Memory B cell (primary cell): ENCODE results near the gene DEFB113.

Source experiments
- ATAC-seq: fragments of 150-1000 bp; cut with Tn5 transposase; 2 replicates; pipeline ENCODE4 v1.10.0; 2021; ENCODE audit warnings: low read depth, mild to moderate bottlenecking, moderate library complexity
- DNase-seq, 2 donors: peaks; one replicate each; pipeline ENCODE4 v3.0.0; 2022; ENCODE audit warnings: low spot score in 2 of 2
- H3K27ac Mint-ChIP-seq: one replicate; pipeline ENCODE4 v1.8.0; 2022; ENCODE audit warnings: mild to moderate bottlenecking, moderate library complexity, mixed read lengths
- H3K27me3 Mint-ChIP-seq: one replicate; pipeline ENCODE4 v1.8.0; 2022; ENCODE audit warnings: mixed read lengths
- H3K36me3 Mint-ChIP-seq: one replicate; pipeline ENCODE4 v1.8.0; 2022; ENCODE audit warnings: mild to moderate bottlenecking, mixed read lengths
- H3K4me1 Mint-ChIP-seq: one replicate; pipeline ENCODE4 v1.8.0; 2022; ENCODE audit warnings: mixed read lengths
- H3K4me3 Mint-ChIP-seq: one replicate; pipeline ENCODE4 v1.8.0; 2022; ENCODE audit warnings: mild to moderate bottlenecking, moderate library complexity, mixed read lengths
- H3K9me3 Mint-ChIP-seq: one replicate; pipeline ENCODE4 v1.8.0; 2022; ENCODE audit warnings: mixed read lengths

The DEFB113 gene, protein sequence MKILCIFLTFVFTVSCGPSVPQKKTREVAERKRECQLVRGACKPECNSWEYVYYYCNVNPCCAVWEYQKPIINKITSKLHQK

DNA sequence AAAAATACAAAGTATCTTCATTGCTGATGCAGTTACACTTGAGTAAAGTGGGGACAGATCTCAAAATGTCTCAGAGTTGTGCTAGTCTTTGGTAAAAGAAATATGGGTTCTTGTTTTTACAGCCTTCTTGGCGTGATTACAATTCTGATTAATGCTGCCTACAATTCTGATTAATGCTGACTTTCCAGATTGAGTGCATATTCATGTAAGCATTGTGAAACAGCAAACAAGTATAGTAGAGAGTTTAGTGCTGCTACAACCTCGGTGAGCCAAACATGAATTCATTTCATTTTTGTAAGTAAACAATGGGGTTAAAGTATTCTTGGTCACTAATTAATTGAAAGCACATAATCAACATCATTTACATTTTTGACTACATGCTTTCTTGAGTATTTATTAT, at the start of gene DEFB113:
Gene DEFB113, minus strand, starts transcription at position 21 of the 400 bp plus-strand sequence. Its CDS starts 0 bp downstream, at position 21.
- no peaks in the 10 kb centered on the region for H3K27me3 Mint-ChIP-seq
- peaks cover 4% of the 10 kb centered on the region for H3K9me3 Mint-ChIP-seq
- H3K4me3 Mint-ChIP-seq = no peak within 1 kb of the TSS
- DNase-seq = no peak
- H3K36me3 Mint-ChIP-seq = no peaks in the 10 kb centered on the region
- H3K27ac Mint-ChIP-seq = no peak within 1 kb of the TSS
- H3K4me1 Mint-ChIP-seq = no peaks in the 10 kb centered on the region
- ATAC-seq = no peak

DNA sequence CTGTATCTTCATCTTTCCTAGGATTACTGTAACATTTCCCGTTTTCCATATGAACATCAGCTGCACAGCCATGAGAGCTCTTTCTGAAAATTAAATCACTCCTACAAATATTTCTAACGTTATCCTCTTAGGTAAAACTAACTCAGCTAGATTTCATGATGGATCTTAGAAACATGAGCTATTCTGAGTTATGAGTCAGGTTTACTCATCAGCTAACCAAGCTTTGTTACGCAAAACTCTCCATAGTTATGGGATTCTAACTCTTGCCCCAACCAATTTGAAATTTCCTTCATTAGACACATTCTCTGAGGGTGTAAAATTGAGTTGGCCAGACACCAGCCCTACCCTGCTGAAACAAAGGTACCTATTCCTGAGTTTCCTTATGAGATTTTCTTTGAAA, 38.4 kb upstream of the DEFB113 start:
- no peaks in the 10 kb centered on the region for H3K27me3 Mint-ChIP-seq
- no peak overlapping the region for H3K4me3 Mint-ChIP-seq
- H3K36me3 Mint-ChIP-seq = no peaks in the 10 kb centered on the region
- ATAC-seq (no peak), DNase-seq (no peak)
- no peak overlapping the region for H3K27ac Mint-ChIP-seq
- no peaks in the 10 kb centered on the region for H3K9me3 Mint-ChIP-seq
- H3K4me1 Mint-ChIP-seq = no peaks in the 10 kb centered on the region

DNA sequence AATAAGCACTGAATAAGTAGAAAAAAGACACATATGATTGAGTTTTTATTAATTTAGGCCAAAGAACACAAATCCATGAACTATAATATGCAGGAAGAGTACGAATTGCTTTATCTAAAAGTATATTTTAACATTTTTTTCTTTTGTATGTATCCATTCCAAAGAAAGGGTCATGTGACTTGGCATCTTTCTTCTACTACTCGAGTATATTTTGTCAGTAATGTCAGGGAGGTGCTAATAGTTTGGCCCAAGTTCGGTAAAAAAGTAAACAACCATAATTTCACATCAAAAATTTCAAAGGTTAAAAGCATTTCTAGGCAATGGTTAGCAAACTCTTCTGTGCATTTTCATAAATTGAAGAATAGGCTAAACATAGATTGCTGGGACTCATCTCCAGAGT, 33.7 kb upstream of the DEFB113 start:
- no peaks in the 10 kb centered on the region for H3K4me1 Mint-ChIP-seq

DNA sequence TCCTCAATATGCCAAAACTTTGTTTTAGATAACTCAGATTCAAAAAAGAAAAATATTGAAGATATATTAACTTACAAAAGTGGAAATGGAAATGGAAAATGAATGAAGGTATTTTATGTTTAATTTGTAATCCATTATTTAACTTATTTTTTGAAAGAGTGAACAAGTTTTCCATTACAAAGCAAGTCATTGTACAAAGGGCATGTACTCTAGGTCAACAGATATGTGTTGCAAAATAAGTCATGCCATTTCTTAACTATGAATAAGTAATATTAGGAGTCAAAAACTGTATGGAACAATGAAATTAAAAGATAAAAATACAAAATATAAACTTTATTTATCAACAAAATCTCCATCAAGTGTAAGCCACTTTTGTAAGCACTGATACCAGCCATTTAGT, 25.9 kb upstream of the DEFB113 start:
- Mint-ChIP-seq H3K4me3 (no peak overlapping the region), H3K9me3 (no peaks in the 10 kb centered on the region), H3K27me3 (no peaks in the 10 kb centered on the region), H3K36me3 (no peaks in the 10 kb centered on the region), H3K4me1 (no peaks in the 10 kb centered on the region), H3K27ac (no peak overlapping the region)
- ATAC-seq = no peak
- DNase-seq = no peak

More for the DNA sequence above, 33.7 kb upstream of the DEFB113 start:
- H3K36me3 Mint-ChIP-seq = no peaks in the 10 kb centered on the region
- no peak for DNase-seq
- H3K27me3 Mint-ChIP-seq = no peaks in the 10 kb centered on the region
- no peak overlapping the region for H3K27ac Mint-ChIP-seq
- ATAC-seq = no peak
- peaks cover 3% of the 10 kb centered on the region for H3K9me3 Mint-ChIP-seq
- H3K4me3 Mint-ChIP-seq = no peak overlapping the region

DNA sequence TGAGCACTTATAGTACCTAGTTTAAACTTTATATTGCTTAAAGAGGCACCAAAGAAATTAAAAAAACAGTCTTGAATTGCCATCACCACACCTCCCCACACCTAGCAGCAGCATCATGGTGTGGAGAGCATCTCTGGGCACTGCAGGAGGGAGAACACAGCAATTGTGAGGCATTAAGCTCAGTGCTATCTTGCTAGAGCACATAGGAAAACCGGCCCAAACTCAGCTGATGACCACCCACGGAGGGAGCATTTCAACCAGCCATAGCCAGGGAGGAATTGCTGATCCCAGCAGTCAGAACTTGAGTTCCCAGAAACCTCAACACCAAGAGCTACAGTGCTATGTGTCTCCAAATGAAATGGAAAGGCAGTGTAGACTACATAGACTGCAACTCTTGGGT, 19.5 kb upstream of the DEFB113 start:
- Mint-ChIP-seq H3K4me1 (no peaks in the 10 kb centered on the region), H3K27me3 (no peaks in the 10 kb centered on the region)
- no peak for ATAC-seq

DNA sequence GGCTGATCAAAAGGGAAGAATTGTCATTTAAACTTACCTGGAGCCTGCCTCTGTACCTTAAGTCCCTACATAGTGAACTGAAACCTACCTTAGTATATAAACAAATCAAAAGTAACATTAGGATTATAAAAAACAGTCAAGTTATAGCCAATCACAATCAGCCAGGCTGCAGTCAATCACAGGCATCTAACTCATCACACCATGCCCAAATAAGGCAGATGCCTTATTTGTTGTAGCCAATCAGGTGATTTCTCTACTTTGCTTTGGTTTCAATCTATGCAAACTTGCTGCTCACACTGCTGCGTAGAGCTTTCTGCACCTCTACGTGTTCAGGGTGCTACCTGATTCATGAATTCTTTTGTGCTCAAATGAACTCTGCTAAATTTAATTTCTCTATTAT, 18.3 kb upstream of the DEFB113 start:
- DNase-seq = no peak
- Mint-ChIP-seq H3K9me3 (no peaks in the 10 kb centered on the region), H3K27me3 (no peaks in the 10 kb centered on the region), H3K36me3 (no peaks in the 10 kb centered on the region), H3K4me3 (no peak overlapping the region), H3K4me1 (no peaks in the 10 kb centered on the region), H3K27ac (no peak overlapping the region)
- no peak for ATAC-seq

More for the DNA sequence above, 19.5 kb upstream of the DEFB113 start:
- no peak for DNase-seq
- no peak overlapping the region for H3K4me3 Mint-ChIP-seq
- H3K9me3 Mint-ChIP-seq = no peaks in the 10 kb centered on the region
- no peaks in the 10 kb centered on the region for H3K36me3 Mint-ChIP-seq
- no peak overlapping the region for H3K27ac Mint-ChIP-seq

DNA sequence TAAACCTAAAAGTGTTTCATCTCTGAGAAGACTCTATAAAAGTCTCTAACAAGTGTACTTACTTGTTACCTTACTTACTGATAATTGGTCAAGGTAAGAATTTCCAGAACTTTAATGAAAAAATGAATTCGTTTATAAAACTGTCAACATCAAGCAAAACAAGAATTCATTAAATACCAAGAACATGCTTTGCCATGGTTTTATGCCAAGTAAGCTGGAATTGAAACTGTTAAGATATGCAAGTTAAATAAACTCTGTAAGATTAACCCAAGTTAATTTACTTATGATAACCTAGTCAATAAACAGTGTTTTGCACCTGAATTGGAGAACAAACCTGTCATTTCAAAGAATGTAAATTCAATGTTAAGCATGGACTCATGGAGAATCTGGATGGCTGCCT, 17.1 kb upstream of the DEFB113 start:
- Mint-ChIP-seq H3K4me3 (no peak overlapping the region), H3K36me3 (no peaks in the 10 kb centered on the region), H3K9me3 (peaks cover 1% of the 10 kb centered on the region), H3K27ac (no peak overlapping the region), H3K4me1 (no peaks in the 10 kb centered on the region), H3K27me3 (no peaks in the 10 kb centered on the region)
- no peak for DNase-seq
- no peak for ATAC-seq

DNA sequence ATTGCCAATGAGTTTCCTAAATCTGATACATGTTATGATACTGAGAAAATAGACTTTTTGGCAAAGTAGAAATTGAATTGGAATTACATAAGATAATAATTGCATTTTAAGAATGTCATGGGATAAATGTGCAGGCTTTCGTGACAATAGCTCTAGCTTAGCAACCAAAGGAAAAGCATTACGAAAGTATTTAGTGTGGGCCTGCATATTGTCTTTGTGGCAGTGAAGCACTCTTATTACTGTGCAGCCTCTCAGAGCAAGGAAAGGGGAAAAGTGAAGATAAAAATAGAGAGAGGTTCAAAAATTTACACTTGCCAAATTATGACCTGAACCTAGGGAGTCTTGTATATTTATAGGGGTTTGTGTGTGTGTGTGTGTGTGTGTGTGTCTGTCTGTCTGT, 12.6 kb upstream of the DEFB113 start:
- Mint-ChIP-seq H3K4me1 (no peaks in the 10 kb centered on the region), H3K9me3 (peaks cover 1% of the 10 kb centered on the region), H3K4me3 (no peak overlapping the region), H3K27ac (no peak overlapping the region), H3K36me3 (no peaks in the 10 kb centered on the region), H3K27me3 (no peaks in the 10 kb centered on the region)
- DNase-seq = no peak
- no peak for ATAC-seq

DNA sequence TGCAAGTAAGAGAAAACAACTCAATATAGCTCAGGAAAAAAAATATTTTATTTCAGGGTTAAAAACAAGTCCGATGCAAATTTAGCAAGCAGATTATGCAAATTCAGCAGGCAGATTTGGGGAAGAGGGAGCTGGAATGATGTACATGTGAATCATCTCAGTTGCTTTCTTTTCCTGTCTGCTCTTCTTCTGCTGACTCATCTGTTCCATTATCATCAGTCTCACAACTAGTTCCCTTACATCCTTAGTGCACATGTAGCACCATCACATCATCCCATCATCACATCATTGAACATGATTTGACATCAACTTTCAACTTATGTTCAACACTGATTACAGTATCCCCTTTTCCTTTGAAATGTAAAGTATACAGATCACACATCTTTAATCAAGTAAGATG, 11.5 kb upstream of the DEFB113 start:
- Mint-ChIP-seq H3K4me1 (no peaks in the 10 kb centered on the region), H3K27ac (no peak overlapping the region), H3K9me3 (peaks cover 1% of the 10 kb centered on the region), H3K27me3 (no peaks in the 10 kb centered on the region), H3K4me3 (no peak overlapping the region), H3K36me3 (no peaks in the 10 kb centered on the region)
- ATAC-seq (no peak), DNase-seq (no peak)

DNA sequence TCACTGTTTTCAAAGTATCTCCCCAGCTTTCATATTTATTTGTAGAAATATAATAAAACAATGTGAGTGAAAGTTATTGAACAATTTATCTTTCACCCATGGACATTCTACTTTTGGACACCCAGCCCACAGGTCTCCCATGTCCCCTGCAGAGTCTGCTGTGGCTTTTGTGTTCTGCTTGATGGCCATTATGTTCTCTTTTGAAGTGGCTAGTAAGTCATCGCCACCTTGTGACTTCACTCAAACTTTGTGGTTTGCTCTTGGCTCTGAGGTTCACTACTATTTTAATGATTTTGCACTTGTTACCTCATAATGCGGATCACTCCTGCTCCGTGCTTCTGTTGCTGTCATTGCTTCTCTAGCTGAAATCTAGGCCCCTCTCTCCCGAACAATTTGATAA, 10.2 kb upstream of the DEFB113 start:
- H3K9me3 Mint-ChIP-seq = peaks cover 1% of the 10 kb centered on the region
- no peaks in the 10 kb centered on the region for H3K4me1 Mint-ChIP-seq
- H3K27ac Mint-ChIP-seq = no peak overlapping the region
- no peaks in the 10 kb centered on the region for H3K36me3 Mint-ChIP-seq
- ATAC-seq (no peak), DNase-seq (no peak)
- H3K27me3 Mint-ChIP-seq = no peaks in the 10 kb centered on the region
- no peak overlapping the region for H3K4me3 Mint-ChIP-seq

DNA sequence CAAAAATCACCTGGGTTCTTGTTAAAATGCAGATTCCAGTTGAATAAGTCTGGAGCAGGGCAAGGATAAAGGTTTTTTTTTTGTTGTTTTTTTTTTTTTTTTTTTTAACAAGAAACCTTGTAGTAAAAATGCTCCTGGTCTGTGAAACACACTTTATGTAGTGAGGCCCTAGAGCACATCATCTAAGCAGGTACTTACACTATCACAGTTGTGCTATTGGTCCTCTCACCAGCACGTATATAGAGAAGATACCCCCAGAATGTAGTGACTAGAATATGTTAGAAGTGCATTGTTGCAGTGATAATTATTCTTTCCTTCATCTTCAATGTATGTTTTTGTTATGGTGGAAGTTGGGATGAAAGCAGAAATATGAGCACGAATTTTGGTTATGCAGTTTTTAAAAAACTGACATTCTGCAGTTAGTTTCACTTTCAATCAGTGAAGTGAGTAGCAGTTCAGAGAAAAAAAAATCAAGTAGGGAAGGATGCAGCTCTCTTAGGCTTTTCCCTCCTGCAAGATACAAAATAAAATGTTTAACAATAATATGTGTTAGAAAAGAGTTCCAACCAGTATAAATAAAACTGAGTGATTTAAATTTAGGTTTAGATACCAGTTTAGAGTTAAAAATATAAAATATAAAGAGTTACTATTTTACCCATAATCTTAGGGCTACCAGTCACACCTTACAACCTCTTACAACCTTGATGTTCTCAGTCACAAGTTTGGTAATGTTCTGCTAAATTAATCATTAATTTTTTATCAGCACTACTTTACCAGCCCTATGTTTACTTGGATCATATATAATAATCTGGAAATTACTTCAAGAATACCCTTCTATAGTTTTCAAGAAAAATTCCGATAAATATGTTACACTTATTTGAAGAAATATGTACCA, 9.2 kb upstream of the DEFB113 start:
- Mint-ChIP-seq H3K27me3 (no peaks in the 10 kb centered on the region), H3K9me3 (peaks cover 1% of the 10 kb centered on the region), H3K36me3 (no peaks in the 10 kb centered on the region), H3K27ac (no peak overlapping the region), H3K4me3 (no peak overlapping the region), H3K4me1 (no peaks in the 10 kb centered on the region)
- ATAC-seq = no peak
- DNase-seq = no peak

DNA sequence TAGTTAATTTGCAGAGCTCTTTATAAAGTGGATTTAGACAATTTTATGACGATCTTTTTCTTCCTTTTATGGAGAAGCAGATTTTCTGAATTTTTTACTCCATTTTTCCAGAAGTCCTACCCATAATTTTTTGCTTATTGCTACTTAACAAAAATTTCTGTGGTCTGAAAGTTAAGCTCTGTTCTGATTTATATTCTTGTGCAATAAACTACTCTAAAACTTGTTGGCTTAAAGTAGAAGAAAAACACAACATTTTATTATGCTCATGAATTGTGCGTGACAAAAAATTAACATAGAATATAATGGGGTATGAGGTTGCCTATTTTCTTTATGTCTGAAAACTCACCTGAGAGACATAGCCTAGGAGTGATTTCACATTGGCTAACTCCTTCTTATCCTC, 2.6 kb downstream of the DEFB113 start:
- no peaks in the 10 kb centered on the region for H3K36me3 Mint-ChIP-seq
- H3K27me3 Mint-ChIP-seq = no peaks in the 10 kb centered on the region
- no peak overlapping the region for H3K27ac Mint-ChIP-seq
- ATAC-seq = no peak
- peaks cover 4% of the 10 kb centered on the region for H3K9me3 Mint-ChIP-seq
- no peaks in the 10 kb centered on the region for H3K4me1 Mint-ChIP-seq
- no peak for DNase-seq
- no peak overlapping the region for H3K4me3 Mint-ChIP-seq

DNA sequence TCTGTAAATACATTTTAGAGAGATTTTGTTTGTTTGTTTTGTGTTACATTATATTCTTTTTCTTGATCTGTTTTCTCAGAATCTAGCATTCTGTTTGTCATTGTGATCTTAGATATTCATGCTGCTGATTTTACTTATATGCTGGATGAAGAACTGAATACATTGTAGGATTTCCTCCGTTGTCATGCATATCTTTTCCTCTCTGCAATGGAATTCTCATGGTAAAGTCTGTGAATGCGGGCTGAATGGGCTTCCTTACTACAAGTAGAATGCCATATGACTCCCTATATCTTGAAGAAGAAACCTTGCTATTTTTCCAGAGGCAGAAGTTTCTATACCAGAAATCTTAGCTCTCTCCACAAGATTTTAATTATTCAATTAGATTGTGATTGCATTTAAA, 3.1 kb downstream of the DEFB113 start:
- H3K27me3 Mint-ChIP-seq = no peaks in the 10 kb centered on the region
- H3K27ac Mint-ChIP-seq = no peak overlapping the region
- no peak overlapping the region for H3K4me3 Mint-ChIP-seq
- ATAC-seq (no peak), DNase-seq (no peak)
- H3K4me1 Mint-ChIP-seq = no peaks in the 10 kb centered on the region
- peaks cover 2% of the 10 kb centered on the region for H3K9me3 Mint-ChIP-seq
- no peaks in the 10 kb centered on the region for H3K36me3 Mint-ChIP-seq

DNA sequence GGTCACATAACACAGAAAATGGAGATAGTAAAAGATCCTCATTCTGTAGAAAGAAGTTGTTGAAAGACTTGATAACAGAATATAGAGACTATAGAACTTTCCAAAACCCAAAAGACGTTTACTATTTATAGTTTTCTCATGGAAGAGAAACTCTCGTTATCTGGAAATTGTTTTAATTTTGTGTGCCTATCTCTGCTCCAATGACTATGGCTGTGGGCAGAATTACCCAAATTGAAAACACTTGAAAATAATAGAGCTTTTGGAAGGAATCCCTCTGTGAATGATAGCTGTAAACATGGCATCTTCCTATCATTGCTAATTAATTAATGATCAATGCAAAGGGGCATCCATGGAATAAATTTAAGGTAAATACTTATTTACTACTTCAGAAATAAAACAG, 5.4 kb downstream of the DEFB113 start, which contains the start of gene DEFB114:
Gene DEFB114, minus strand, starts transcription at position 101 of the 400 bp plus-strand sequence. Its CDS starts 59 bp downstream, at position 42.
- no peaks in the 10 kb centered on the region for H3K4me1 Mint-ChIP-seq
- H3K27me3 Mint-ChIP-seq = no peaks in the 10 kb centered on the region
- H3K9me3 Mint-ChIP-seq = peaks cover 2% of the 10 kb centered on the region
- no peak within 1 kb of the TSS for H3K4me3 Mint-ChIP-seq
- no peak for ATAC-seq
- H3K27ac Mint-ChIP-seq = no peak within 1 kb of the TSS
- DNase-seq = no peak
- no peaks in the 10 kb centered on the region for H3K36me3 Mint-ChIP-seq

DNA sequence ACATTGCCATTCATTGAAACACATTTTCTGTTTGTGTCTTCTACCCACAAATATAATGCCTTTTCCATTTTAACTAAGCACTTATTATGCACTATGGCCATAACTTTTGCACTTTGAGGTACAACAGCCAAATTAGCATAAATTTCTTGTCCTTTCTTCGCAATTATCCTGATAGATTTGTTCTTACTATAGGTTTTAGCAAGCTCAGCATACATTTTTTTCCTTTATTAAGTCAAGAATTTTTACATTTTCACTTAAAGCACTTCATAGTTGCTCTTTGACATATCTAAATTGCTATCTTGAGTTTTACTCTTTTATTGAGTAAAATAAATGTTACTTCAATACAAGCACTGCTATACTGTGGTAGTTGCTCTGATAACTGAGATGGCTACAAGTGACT, 11.2 kb downstream of the DEFB113 start:
- no peak for ATAC-seq
- no peak for DNase-seq
- Mint-ChIP-seq H3K27me3 (no peaks in the 10 kb centered on the region), H3K36me3 (no peaks in the 10 kb centered on the region), H3K4me1 (no peaks in the 10 kb centered on the region), H3K27ac (no peak overlapping the region), H3K4me3 (no peak overlapping the region), H3K9me3 (peaks cover 8% of the 10 kb centered on the region)
